MCF 10A (cell line): ENCODE data around the gene USP13. TPM values are rescaled to one million over a fixed set of nuclear protein-coding genes. Genes with fewer than 3 reads are reported as not detected.

Experiments
- BruUV-seq: library from RNA; stranded (reverse); fragments of 400-500 nt; replicated peaks from 2 replicates; lab custom pipeline; 2021; lab: Mats Ljungman, UMichigan
- CTCF ChIA-PET: fragments of 300-600 bp; sonication (Branson Sonifier 250); formaldehyde crosslinking; extraction: SDS; loops from one replicate; lab custom pipeline; 2021; ENCODE audit warnings: antibody characterized with exemption, inconsistent platforms; lab: Yijun Ruan, JAX
- POLR2A ChIA-PET: fragments of 300-600, 350-650 bp; sonication (Branson Sonifier 250); formaldehyde crosslinking; extraction: SDS; loops from one replicate; lab custom pipeline; 2020; ENCODE audit warnings: antibody characterized with exemption, inconsistent platforms; lab: Yijun Ruan, JAX
- DNase-seq: peaks from one replicate; pipeline ENCODE4 v3.0.0-alpha.2; 2018; ENCODE audit not compliant: unreplicated experiment
- H3K27ac Mint-ChIP-seq: one replicate; pipeline ENCODE4 v1.8.0; 2022; ENCODE audit warnings: mild to moderate bottlenecking, low read depth, mixed read lengths; ENCODE audit not compliant: unreplicated experiment
- H3K27me3 Mint-ChIP-seq: one replicate; pipeline ENCODE4 v1.8.0; 2022; ENCODE audit warnings: mixed read lengths; ENCODE audit not compliant: insufficient read depth, unreplicated experiment
- H3K36me3 Mint-ChIP-seq: one replicate; pipeline ENCODE4 v1.8.0; 2022; ENCODE audit warnings: mild to moderate bottlenecking, moderate library complexity, mixed read lengths; ENCODE audit not compliant: insufficient read depth, unreplicated experiment
- H3K4me1 Mint-ChIP-seq: one replicate; pipeline ENCODE4 v1.8.0; 2022; ENCODE audit warnings: mixed read lengths; ENCODE audit not compliant: insufficient read depth, unreplicated experiment
- H3K4me3 Mint-ChIP-seq: one replicate; pipeline ENCODE4 v1.8.0; 2022; ENCODE audit warnings: mild to moderate bottlenecking, moderate library complexity, mixed read lengths; ENCODE audit not compliant: unreplicated experiment
- H3K9me3 Mint-ChIP-seq: one replicate; pipeline ENCODE4 v1.8.0; 2022; ENCODE audit warnings: mixed read lengths; ENCODE audit not compliant: unreplicated experiment
- intact Hi-C: fragments of 100-400 bp; cut with micrococcal nuclease; formaldehyde crosslinking; loops from 2 replicates; pipeline ENCODE4 v1.14.1; 2022
- total RNA-seq: library from RNA; stranded (reverse); gene quantifications from 2 replicates; pipeline ENCODE4 v1.2.3, GENCODE V29; 2022
- TF ChIP-seq, protein P1 (sequence below): fragments of 200-600 bp; IDR thresholded peaks from one replicate; pipeline ENCODE4 v1.8.0; 2022; ENCODE audit warnings: antibody characterized with exemption, mild to moderate bottlenecking; ENCODE audit not compliant: unreplicated experiment

The USP13 gene
- total RNA-seq, 1 experiment from 2014 or later = 9.7 TPM

DNA sequence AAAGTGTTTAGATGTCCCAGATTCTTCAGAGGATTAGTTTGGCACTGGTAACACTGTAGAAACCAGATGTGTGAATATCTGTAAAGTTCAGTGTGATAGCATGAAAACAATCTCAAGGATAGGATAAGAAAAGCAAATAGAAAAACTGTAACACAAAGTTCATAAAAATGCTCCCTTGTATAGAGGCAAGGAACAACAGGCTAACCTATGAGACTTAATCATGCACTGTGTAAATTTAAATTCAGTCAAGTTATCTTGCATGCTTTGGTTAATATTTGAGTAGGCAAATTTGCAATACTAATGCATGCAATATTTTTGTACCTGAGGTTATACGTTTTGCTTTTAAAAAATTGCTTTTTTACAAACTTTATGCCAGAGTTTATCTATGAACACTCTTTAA lies 144.4 kb downstream of the USP13 start:
- Mint-ChIP-seq H3K9me3 (no peaks in the 10 kb centered on the region), H3K27me3 (no peaks in the 10 kb centered on the region), H3K4me3 (no peak overlapping the region), H3K36me3 (no peaks in the 10 kb centered on the region), H3K27ac (no peak overlapping the region), H3K4me1 (peaks cover 12% of the 10 kb centered on the region)
- intact Hi-C loops = no loop called here
- ChIA-PET POLR2A (no interaction called here), CTCF (interaction anchor here (1.6 kb wide), 1 partner anchor 14 kb away, joined by 3 read pairs; no protein-coding TSS in a partner anchor)
- TF ChIP-seq, protein P1, sequence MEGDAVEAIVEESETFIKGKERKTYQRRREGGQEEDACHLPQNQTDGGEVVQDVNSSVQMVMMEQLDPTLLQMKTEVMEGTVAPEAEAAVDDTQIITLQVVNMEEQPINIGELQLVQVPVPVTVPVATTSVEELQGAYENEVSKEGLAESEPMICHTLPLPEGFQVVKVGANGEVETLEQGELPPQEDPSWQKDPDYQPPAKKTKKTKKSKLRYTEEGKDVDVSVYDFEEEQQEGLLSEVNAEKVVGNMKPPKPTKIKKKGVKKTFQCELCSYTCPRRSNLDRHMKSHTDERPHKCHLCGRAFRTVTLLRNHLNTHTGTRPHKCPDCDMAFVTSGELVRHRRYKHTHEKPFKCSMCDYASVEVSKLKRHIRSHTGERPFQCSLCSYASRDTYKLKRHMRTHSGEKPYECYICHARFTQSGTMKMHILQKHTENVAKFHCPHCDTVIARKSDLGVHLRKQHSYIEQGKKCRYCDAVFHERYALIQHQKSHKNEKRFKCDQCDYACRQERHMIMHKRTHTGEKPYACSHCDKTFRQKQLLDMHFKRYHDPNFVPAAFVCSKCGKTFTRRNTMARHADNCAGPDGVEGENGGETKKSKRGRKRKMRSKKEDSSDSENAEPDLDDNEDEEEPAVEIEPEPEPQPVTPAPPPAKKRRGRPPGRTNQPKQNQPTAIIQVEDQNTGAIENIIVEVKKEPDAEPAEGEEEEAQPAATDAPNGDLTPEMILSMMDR = no peak
- no TSS peak for BruUV-seq
- no peak for DNase-seq

DNA sequence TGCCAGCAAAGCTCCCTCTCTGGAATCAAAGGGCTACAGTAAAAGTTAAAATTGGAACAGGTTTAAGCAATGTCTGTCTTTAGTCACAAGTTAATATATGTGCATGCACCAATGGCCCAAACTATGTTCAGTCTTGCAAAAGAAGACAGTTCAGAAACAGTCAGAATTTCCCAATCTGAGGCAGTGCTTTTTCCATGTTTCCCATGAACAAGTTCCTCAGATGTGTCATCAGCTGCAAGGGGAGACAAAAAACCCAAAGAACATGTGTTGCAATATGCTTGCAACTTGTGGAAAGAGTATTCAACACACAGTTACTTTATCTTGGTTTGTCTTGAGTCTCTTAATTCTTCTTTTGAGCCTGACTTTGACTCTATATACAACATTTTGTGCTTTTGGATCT lies 148.4 kb downstream of the USP13 start:
- Mint-ChIP-seq H3K9me3 (no peaks in the 10 kb centered on the region), H3K27ac (peak overlapping the region; percentile 83), H3K36me3 (no peaks in the 10 kb centered on the region), H3K4me1 (peaks cover 17% of the 10 kb centered on the region), H3K27me3 (no peaks in the 10 kb centered on the region), H3K4me3 (no peak overlapping the region)
- TF ChIP-seq, protein P1 = no peak
- ChIA-PET POLR2A (interaction anchor here (0.6 to 1.6 kb wide), 4 partner anchors 11 to 517 kb away, joined by 3 to 8 read pairs (median 4); no protein-coding TSS in a partner anchor), CTCF (interaction anchor here (0.7 to 1.8 kb wide), 6 partner anchors 9 to 794 kb away, joined by 3 to 7 read pairs (median 4); no protein-coding TSS in a partner anchor)
- DNase-seq = peak; percentile 97
- intact Hi-C loops = no loop called here
- no TSS peak for BruUV-seq

GRCh38 chr3:179801856-179802255 lies 149.0 kb downstream of the USP13 start:
- no peaks in the 10 kb centered on the region for H3K9me3 Mint-ChIP-seq
- no peaks in the 10 kb centered on the region for H3K36me3 Mint-ChIP-seq
- H3K27ac Mint-ChIP-seq = peak overlapping the region; percentile 83
- TF ChIP-seq, protein P1 = no peak
- DNase-seq = peak; percentile 34
- POLR2A ChIA-PET = interaction anchor here (0.6 to 1.6 kb wide), 3 partner anchors 10 to 969 kb away, joined by 3 to 8 read pairs (median 4); no protein-coding TSS in a partner anchor
- H3K27me3 Mint-ChIP-seq = no peaks in the 10 kb centered on the region
- intact Hi-C loops = no loop called here
- TSS peak; percentile 93 for BruUV-seq
- H3K4me3 Mint-ChIP-seq = no peak overlapping the region
- peaks cover 18% of the 10 kb centered on the region for H3K4me1 Mint-ChIP-seq
- CTCF ChIA-PET = interaction anchor here (0.8 to 1.1 kb wide), 3 partner anchors 9 to 42 kb away, joined by 3 to 5 read pairs (median 4); no protein-coding TSS in a partner anchor

GRCh38 chr3:179806177-179806576 lies 153.3 kb downstream of the USP13 start:
- no peak overlapping the region for H3K27ac Mint-ChIP-seq
- no peaks in the 10 kb centered on the region for H3K27me3 Mint-ChIP-seq
- no TSS peak for BruUV-seq
- intact Hi-C loops = no loop called here
- H3K4me3 Mint-ChIP-seq = no peak overlapping the region
- POLR2A ChIA-PET = interaction anchor here (0.6 kb wide), 1 partner anchor 156 kb away, joined by 3 read pairs; no protein-coding TSS in a partner anchor
- TF ChIP-seq, protein P1 = no peak
- peak; percentile 12 for DNase-seq
- H3K36me3 Mint-ChIP-seq = no peaks in the 10 kb centered on the region
- CTCF ChIA-PET = interaction anchor here (0.5 kb wide), 1 partner anchor 123 kb away, joined by 3 read pairs; no protein-coding TSS in a partner anchor
- H3K9me3 Mint-ChIP-seq = no peaks in the 10 kb centered on the region
- peaks cover 10% of the 10 kb centered on the region for H3K4me1 Mint-ChIP-seq
